GM12872 (cell line): Measurements from ENCODE around the gene PDGFRA.

Experiments used
- CTCF ChIP-seq: IDR thresholded peaks from 3 replicates; pipeline ENCODE4 v1.5.1; 2011; ENCODE audit warnings: low read depth, mild to moderate bottlenecking, low read length, moderate library complexity; ENCODE audit not compliant: insufficient read depth

Gene PDGFRA

DNA sequence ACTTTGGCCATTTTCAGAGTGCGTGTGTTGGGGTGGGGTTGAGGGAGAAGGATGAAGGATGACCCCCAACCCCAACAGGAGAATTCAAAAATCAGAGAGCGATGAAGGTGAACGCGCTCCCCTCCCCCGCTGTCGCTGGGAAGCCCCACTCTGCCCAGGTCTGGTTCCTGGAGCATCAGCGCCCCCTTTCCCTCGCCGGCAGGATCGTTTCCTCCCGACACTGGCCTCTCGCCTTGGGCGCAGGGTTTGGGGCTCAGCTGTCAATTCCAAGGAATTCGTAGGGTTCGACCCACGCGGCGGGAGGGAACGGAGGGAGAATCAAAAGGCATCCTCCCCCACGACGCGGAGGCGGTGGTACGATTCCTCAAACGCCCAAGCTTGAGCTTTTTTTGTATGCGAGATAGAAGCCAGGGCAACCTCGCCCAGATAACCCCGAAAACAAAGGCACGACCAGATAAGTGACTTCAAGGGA is 1.0 kb upstream of the PDGFRA start:
- TF ChIP-seq CTCF: peak; percentile 72

GRCh38 chr4:54228546-54228945 is 547 bp upstream of the PDGFRA start:
- no peak for TF ChIP-seq CTCF

GRCh38 chr4:54229631-54230483 is 764 bp downstream of the PDGFRA start:
- no peak for TF ChIP-seq CTCF

DNA sequence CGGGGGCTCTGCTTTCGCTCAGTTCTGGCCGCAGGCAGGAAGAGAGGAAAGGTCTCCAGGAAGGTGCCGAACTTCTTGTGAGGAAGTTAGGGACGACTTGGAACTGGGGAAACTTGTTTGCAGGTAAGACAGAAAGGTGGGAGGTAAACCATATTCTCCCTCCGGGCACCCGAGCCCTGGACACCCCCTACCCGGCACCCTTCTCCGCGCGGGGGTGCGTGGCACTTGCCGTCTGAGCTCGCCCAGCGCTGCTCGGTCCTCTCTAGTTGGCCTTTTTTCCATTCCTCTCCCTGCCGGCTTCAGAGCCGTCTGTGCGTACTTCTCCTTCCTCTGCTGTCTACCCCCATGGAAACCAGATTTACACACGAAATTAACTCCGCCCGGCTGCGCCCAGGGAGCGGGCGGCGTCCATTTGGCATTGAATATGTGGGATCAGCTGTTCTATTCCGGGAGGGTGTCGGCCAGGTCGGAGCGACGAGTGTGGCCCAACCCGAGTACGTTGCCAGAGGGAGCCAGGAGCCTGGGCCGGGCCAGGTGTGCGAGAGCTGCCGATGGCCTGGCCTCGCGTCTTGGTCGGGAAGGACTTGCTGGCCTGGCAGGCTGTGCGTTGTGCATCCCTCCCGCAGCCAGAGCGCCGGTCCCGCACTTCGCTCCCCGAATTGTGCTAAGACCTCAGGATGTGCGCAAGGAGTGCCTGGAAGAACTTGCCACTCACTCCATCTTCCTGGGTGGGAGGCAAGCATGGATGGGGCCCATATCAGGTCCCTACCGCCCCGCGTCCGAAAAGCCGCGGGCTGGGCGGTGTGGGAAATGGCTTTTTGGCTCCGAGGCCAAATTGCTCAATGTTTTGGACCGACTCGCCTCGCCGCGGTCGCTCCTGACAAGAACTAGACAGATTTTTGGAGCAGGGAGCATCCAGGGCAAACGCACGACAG is 1.7 kb downstream of the PDGFRA start:
- TF ChIP-seq CTCF: no peak

DNA sequence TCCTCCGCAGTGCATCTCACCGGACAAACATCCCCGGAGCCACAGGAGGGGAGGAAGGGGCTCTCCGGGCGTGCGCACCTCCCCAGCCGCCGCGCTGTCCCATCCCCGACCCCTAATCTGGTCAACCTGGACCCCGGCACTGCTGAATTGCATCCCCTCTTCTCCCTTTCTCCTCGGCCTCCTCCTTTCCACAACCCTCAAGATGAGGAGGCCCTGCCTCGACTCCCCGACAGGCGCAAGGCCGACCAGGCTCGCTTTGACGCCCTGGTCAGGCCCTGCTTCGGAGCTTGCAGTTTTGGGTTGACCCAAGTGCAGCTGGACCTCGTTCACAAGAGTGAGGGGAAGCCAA is 2.3 kb downstream of the PDGFRA start:
- no peak for TF ChIP-seq CTCF

DNA sequence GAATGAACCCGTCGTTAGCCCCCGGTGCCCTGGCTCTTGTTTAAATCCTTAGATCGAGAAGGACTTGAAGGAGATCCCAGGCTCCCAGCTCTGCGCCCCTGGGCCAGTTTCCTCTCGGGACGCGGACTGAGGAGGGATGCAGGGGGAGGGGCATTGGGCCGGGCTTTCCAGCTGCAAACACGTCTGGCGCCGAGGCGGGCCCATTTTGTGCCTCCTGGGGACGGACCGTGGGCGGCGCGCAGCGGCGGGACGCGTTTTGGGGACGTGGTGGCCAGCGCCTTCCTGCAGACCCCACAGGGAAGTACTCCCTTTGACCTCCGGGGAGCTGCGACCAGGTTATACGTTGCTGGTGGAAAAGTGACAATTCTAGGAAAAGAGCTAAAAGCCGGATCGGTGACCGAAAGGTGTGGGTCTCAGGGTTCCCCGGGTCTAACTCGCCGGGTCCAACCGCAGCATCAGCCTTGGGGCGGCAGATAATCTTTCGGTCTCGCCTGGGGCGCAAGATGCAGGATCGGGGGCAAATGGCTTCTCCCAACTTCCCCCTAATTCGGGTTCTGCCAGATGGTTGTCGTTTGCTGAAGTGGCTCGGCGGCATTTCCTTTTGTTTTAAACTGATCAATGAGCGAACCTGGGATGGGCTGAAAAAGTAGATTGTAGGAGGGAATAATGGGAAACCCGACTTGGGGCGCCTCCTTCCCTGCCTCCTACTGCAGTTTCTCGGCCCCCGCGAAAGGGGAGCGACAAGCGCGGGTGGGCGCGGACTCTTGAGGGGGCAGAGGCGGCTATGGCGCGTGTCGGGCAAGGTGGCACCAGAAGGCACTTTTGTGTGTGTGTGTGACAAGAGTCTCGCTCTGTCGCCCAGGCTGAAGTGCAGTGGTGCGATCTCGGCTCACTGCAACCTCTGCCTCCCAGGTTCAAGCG is 2.9 kb downstream of the PDGFRA start:
- no peak for TF ChIP-seq CTCF
